Endothelial cell of umbilical vein (primary cell): Measurements from ENCODE around the gene SRP9. TPM values are rescaled to one million over a fixed set of nuclear protein-coding genes. Genes with fewer than 3 reads are reported as not detected.

Source experiments
- BruUV-seq: library from RNA; stranded (reverse); fragments of 400-500 nt; replicated peaks from 2 replicates; lab custom pipeline; 2021; lab: Mats Ljungman, UMichigan
- CTCF ChIA-PET: fragments of 300-600, 350-600 bp; sonication (Branson Sonifier 250); formaldehyde crosslinking; loops from one replicate; lab custom pipeline; 2021; ENCODE audit warnings: antibody characterized with exemption, inconsistent platforms; lab: Charles Lee
- POLR2A ChIA-PET: fragments of 300-600, 350-600 bp; sonication (Branson Sonifier 250); formaldehyde crosslinking; loops from one replicate; lab custom pipeline; 2021; ENCODE audit warnings: antibody characterized with exemption, inconsistent platforms; lab: Charles Lee
- DNase-seq: peaks from one replicate; pipeline ENCODE4 v3.0.0-alpha.2; 2011; ENCODE audit warnings: low read depth, low spot score
- FAIRE-seq: peaks from 2 replicates; lab custom pipeline; 2011; peaks lifted over from hg19 to GRCh38; lab: Jason Lieb, UNC
- H2AFZ ChIP-seq: 2 replicates; pipeline ENCODE4 v1.6.0; 2012; ENCODE audit warnings: low read depth, low read length, control low read depth, inconsistent platforms
- H3K27ac ChIP-seq: 2 replicates; pipeline ENCODE4 v1.5.1; 2011; ENCODE audit warnings: low read depth, mild to moderate bottlenecking, control low read depth, low read length, moderate library complexity; ENCODE audit not compliant: insufficient read depth
- H3K27me3 ChIP-seq, 2 experiments: 2 replicates each; pipeline versions ENCODE4 v1.6.0 to v1.6.1; 2011; ENCODE audit warnings: low read length in 2 of 2, mixed read lengths in 1 of 2; ENCODE audit not compliant: control insufficient read depth in 2 of 2, insufficient read depth in 2 of 2
- H3K36me3 ChIP-seq, 2 experiments: 2 replicates in 1 of 2; 3 replicates in 1 of 2; pipeline ENCODE4 v1.5.1; 2011; ENCODE audit warnings: low read length in 2 of 2, mild to moderate bottlenecking in 1 of 2, moderate library complexity in 1 of 2; ENCODE audit not compliant: control insufficient read depth in 2 of 2, insufficient read depth in 2 of 2; ENCODE audit errors: extremely low read depth in 1 of 2
- H3K4me1 ChIP-seq: 3 replicates; pipeline ENCODE4 v1.5.1; 2011; ENCODE audit warnings: mild to moderate bottlenecking, low read length; ENCODE audit not compliant: control insufficient read depth, insufficient read depth; ENCODE audit errors: extremely low read depth
- H3K4me2 ChIP-seq: 2 replicates; pipeline ENCODE4 v1.6.1; 2011; ENCODE audit warnings: low read length, control low read depth, mixed read lengths; ENCODE audit not compliant: insufficient read depth
- H3K4me3 ChIP-seq, 3 experiments: fragments of 200-600 bp in 1 of 3; sonication (generic), shearing (Covaris generic) in 1 of 3; replicated peaks in 1 of 3; 2 replicates each; pipeline ENCODE4 v1.5.1; 2011 to 2016; ENCODE audit warnings: control low read depth in 3 of 3, low read length in 3 of 3, mild to moderate bottlenecking in 2 of 3, inconsistent platforms in 1 of 3, low read depth in 1 of 3, moderate library complexity in 1 of 3; ENCODE audit not compliant: insufficient read depth in 1 of 3
- H3K79me2 ChIP-seq: 2 replicates; pipeline ENCODE4 v1.6.0; 2012; ENCODE audit warnings: low read length, inconsistent platforms; ENCODE audit not compliant: control insufficient read depth, insufficient read depth
- H3K9ac ChIP-seq: replicated peaks from 2 replicates; pipeline ENCODE3; 2011; ENCODE audit warnings: low read length, control low read depth; ENCODE audit not compliant: insufficient read depth; ENCODE audit errors: extremely low read depth
- H3K9me1 ChIP-seq: replicated peaks from 3 replicates; pipeline ENCODE4 v1.6.0; 2011; ENCODE audit warnings: mild to moderate bottlenecking, low read length; ENCODE audit not compliant: control insufficient read depth, insufficient read depth; ENCODE audit errors: extremely low read depth
- H3K9me3 ChIP-seq: replicated peaks from 2 replicates; pipeline ENCODE4 v1.5.1; 2012; ENCODE audit warnings: low read length, inconsistent platforms; ENCODE audit not compliant: control insufficient read depth, insufficient read depth
- H4K20me1 ChIP-seq: replicated peaks from 2 replicates; pipeline ENCODE3; 2011; ENCODE audit warnings: mild to moderate bottlenecking, low read length; ENCODE audit not compliant: control insufficient read depth, insufficient read depth; ENCODE audit errors: extremely low read depth
- EZH2 ChIP-seq: IDR thresholded peaks from 2 replicates; pipeline ENCODE4 v1.6.1; 2012; ENCODE audit warnings: borderline replicate concordance, low read depth, mild to moderate bottlenecking, moderate library complexity, low read length, inconsistent platforms; ENCODE audit not compliant: severe bottlenecking
- JUN ChIP-seq: IDR thresholded peaks from 2 replicates; pipeline ENCODE4 v1.6.1; 2011; ENCODE audit warnings: borderline replicate concordance, low read depth; ENCODE audit not compliant: insufficient read length, insufficient read depth
- MYC ChIP-seq: IDR thresholded peaks from one replicate; pipeline ENCODE4 v1.6.1; 2011; ENCODE audit warnings: mild to moderate bottlenecking, low read depth, low read length
- POLR2A ChIP-seq: IDR thresholded peaks from 2 replicates; pipeline ENCODE4 v1.6.1; 2012; ENCODE audit warnings: low read depth, mild to moderate bottlenecking, control low read depth, low read length
- POLR2AphosphoS5 ChIP-seq: IDR thresholded peaks from 2 replicates; pipeline ENCODE4 v1.6.1; 2012; ENCODE audit warnings: low read depth, mild to moderate bottlenecking, control low read depth, low read length, moderate library complexity; ENCODE audit not compliant: insufficient read depth
- dilution Hi-C: fragments of 300-500 bp; cut with MboI; formaldehyde crosslinking; loops from one replicate; pipeline ENCODE4 v1.15.0; 2019; ENCODE audit warnings: low sequenced_read_pairs; ENCODE audit not compliant: extremely low pct_ligation_motif_present
- intact Hi-C: fragments of 100-400 bp; cut with micrococcal nuclease; formaldehyde crosslinking; loops from one replicate; pipeline ENCODE4 v1.10.0; 2022
- polyA plus RNA-seq, 4 experiments: library from polyadenylated mRNA; depleted of rRNA in 3 of 4; stranded (reverse) in 3 of 4; unstranded in 1 of 4; fragments of >200 nt; gene quantifications; 2 replicates each; pipeline versions ENCODE4 v1.2.1 to v1.2.3, GENCODE V29; 2011 to 2012; ENCODE audit warnings: missing spikeins in 1 of 4
- total RNA-seq: library from RNA; stranded (reverse); gene quantifications from 2 replicates; pipeline ENCODE4 v1.2.3, GENCODE V29; 2021
- TF ChIP-seq, protein P1 (sequence below), 2 donors: IDR thresholded peaks; 1 replicate in 1 of 2; 2 replicates in 1 of 2; pipeline ENCODE4 v1.5.1; 2011; ENCODE audit warnings: low read length in 2 of 2, mild to moderate bottlenecking in 2 of 2, moderate library complexity in 2 of 2, control low read depth in 1 of 2, inconsistent platforms in 1 of 2, low read depth in 1 of 2; ENCODE audit not compliant: insufficient read depth in 1 of 2; ENCODE audit errors: extremely low read depth in 1 of 2
- TF ChIP-seq, protein P2 (sequence below): IDR thresholded peaks from 2 replicates; pipeline ENCODE4 v1.6.1; 2011; ENCODE audit not compliant: insufficient read depth, insufficient read length

Gene SRP9
- total and polyA plus RNA-seq, 2 donors (not counting 3 experiments of a cell fraction or from before 2014, with no cell fraction given): 283 to 384 TPM

DNA sequence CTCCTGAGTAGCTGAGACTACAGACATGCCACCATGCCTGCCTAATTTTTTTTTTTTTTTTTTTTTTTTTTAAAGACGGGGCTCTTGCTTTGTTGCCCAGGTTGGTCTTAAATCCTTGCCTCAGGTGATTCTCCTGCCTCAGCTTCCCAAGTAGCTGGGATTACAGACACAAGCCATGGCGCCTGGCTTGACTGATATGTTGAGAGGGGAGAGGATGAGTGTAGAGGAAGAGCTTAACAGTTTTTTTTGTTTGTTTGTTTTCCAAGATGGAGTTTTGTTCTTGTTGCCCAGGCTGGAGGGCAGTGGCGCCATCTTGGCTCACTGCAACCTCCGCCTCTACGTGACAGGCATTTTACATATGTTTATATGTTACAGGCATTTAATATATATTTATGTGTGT lies 2.5 kb downstream of the SRP9 start:
- dilution Hi-C loops (no loop called here), intact Hi-C loops (no loop called here)
- Histone ChIP-seq H3K36me3 (peaks cover 0 to 2% of the 10 kb centered on the region in 2 experiments), H3K9ac (no peak overlapping the region), H3K79me2 (peaks cover 67% of the 10 kb centered on the region), H3K27me3 (no peaks in the 10 kb centered on the region), H3K4me1 (peaks cover 35% of the 10 kb centered on the region), H3K27ac (no peak overlapping the region), H3K4me2 (peak overlapping the region; percentile 100), H4K20me1 (peaks cover 5% of the 10 kb centered on the region), H2AFZ (no peak overlapping the region), H3K9me3 (no peaks in the 10 kb centered on the region), H3K9me1 (no peaks in the 10 kb centered on the region), H3K4me3 (no peak overlapping the region)
- ChIA-PET CTCF (interaction anchor here (1.0 to 1.4 kb wide), 3 partner anchors 30 to 305 kb away, joined by 3 to 5 read pairs (median 5); partner anchors contain the start of gene EPHX1), POLR2A (interaction anchor here (0.7 kb wide), 1 partner anchor 30 kb away, joined by 13 read pairs; no protein-coding TSS in a partner anchor)
- FAIRE-seq (no peak), DNase-seq (no peak)
- no TSS peak for BruUV-seq
- TF ChIP-seq EZH2 (no peak), POLR2A (no peak), JUN (no peak), MYC (no peak), POLR2AphosphoS5 (no peak)
- TF ChIP-seq, protein P1, sequence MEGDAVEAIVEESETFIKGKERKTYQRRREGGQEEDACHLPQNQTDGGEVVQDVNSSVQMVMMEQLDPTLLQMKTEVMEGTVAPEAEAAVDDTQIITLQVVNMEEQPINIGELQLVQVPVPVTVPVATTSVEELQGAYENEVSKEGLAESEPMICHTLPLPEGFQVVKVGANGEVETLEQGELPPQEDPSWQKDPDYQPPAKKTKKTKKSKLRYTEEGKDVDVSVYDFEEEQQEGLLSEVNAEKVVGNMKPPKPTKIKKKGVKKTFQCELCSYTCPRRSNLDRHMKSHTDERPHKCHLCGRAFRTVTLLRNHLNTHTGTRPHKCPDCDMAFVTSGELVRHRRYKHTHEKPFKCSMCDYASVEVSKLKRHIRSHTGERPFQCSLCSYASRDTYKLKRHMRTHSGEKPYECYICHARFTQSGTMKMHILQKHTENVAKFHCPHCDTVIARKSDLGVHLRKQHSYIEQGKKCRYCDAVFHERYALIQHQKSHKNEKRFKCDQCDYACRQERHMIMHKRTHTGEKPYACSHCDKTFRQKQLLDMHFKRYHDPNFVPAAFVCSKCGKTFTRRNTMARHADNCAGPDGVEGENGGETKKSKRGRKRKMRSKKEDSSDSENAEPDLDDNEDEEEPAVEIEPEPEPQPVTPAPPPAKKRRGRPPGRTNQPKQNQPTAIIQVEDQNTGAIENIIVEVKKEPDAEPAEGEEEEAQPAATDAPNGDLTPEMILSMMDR (IDR thresholded peaks at IDR 0.05; ENCODE audit: extremely low read depth in 1 of 2, insufficient read depth in 1 of 2, low read depth in 1 of 2, low read length in 2 of 2): no peak
- TF ChIP-seq, protein P2, sequence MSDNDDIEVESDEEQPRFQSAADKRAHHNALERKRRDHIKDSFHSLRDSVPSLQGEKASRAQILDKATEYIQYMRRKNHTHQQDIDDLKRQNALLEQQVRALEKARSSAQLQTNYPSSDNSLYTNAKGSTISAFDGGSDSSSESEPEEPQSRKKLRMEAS: no peak
